PC-9 (cell line): ENCODE data around the gene TRPM1.

Experiments
- EZH2 ChIP-seq: fragments of 200-600 bp; sonication (generic); IDR thresholded peaks from 2 replicates; pipeline ENCODE4 v1.8.0; 2017; ENCODE audit warnings: antibody characterized with exemption, low read depth
- TF ChIP-seq, protein P1 (sequence below): fragments of 200-600 bp; sonication (generic); conservative IDR thresholded peaks from 2 replicates; pipeline ENCODE4 v1.6.1; 2017; ENCODE audit warnings: mixed run types, antibody characterized with exemption, mild to moderate bottlenecking, moderate library complexity

GRCh38 chr15:31125061-31125460, 23.5 kb upstream of the TRPM1 start:
- TF ChIP-seq, protein P1, sequence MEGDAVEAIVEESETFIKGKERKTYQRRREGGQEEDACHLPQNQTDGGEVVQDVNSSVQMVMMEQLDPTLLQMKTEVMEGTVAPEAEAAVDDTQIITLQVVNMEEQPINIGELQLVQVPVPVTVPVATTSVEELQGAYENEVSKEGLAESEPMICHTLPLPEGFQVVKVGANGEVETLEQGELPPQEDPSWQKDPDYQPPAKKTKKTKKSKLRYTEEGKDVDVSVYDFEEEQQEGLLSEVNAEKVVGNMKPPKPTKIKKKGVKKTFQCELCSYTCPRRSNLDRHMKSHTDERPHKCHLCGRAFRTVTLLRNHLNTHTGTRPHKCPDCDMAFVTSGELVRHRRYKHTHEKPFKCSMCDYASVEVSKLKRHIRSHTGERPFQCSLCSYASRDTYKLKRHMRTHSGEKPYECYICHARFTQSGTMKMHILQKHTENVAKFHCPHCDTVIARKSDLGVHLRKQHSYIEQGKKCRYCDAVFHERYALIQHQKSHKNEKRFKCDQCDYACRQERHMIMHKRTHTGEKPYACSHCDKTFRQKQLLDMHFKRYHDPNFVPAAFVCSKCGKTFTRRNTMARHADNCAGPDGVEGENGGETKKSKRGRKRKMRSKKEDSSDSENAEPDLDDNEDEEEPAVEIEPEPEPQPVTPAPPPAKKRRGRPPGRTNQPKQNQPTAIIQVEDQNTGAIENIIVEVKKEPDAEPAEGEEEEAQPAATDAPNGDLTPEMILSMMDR = no peak
- TF ChIP-seq EZH2 = no peak
